HepG2 (cell line): ENCODE data around the gene MYO16. TPM values are rescaled to one million over a fixed set of nuclear protein-coding genes. Genes with fewer than 3 reads are reported as not detected.

Source experiments
- ATAC-seq: fragments of 200-7000 bp; cut with Tn5 transposase; 3 replicates; pipeline ENCODE4 v1.9.1; 2020; ENCODE audit warnings: mild to moderate bottlenecking, moderate library complexity
- BruUV-seq: library from RNA; stranded (reverse); fragments of 400-500 nt; replicated peaks from 2 replicates; lab custom pipeline; 2021; lab: Mats Ljungman, UMichigan
- CTCF ChIA-PET: fragments of 300-600 bp; formaldehyde crosslinking; extraction: SDS; loops from one replicate; lab custom pipeline; 2021; ENCODE audit warnings: low total read pairs, inconsistent platforms, low intra/inter-chr PET ratio; lab: Yijun Ruan, JAX
- POLR2A ChIA-PET: fragments of 350-600 bp; sonication (Branson Sonifier 250); formaldehyde crosslinking; loops from one replicate; lab custom pipeline; 2020; ENCODE audit warnings: antibody characterized with exemption, inconsistent platforms; lab: Yijun Ruan, JAX
- DNase-seq: peaks from one replicate; pipeline ENCODE4 v3.0.0-alpha.2; 2015; ENCODE audit warnings: low spot score
- FAIRE-seq: peaks from 3 replicates; lab custom pipeline; 2011; peaks lifted over from hg19 to GRCh38; lab: Jason Lieb, UNC
- H2AFZ ChIP-seq: one replicate; pipeline ENCODE4 v1.6.1; 2011; ENCODE audit warnings: low read length, inconsistent platforms
- H3K27ac ChIP-seq: fragments of 300-600 bp; 3 replicates; pipeline ENCODE4 v1.8.0; 2011; ENCODE audit warnings: mixed run types, mild to moderate bottlenecking, mixed read lengths, low read length, inconsistent platforms; ENCODE audit not compliant: insufficient read depth; ENCODE audit errors: extremely low read length
- H3K27me3 ChIP-seq, 2 experiments: fragments of 200-600 bp in 1 of 2; 2 replicates in 1 of 2; 3 replicates in 1 of 2; pipeline versions ENCODE4 v1.6.0 to v1.8.0; 2011; ENCODE audit warnings: low read length in 2 of 2, mild to moderate bottlenecking in 2 of 2, moderate library complexity in 2 of 2, inconsistent platforms in 1 of 2; ENCODE audit not compliant: insufficient read depth in 2 of 2, control insufficient read depth in 1 of 2
- H3K36me3 ChIP-seq, 2 experiments: fragments of 200-600 bp in 1 of 2; replicated peaks in 1 of 2; 2 replicates in 1 of 2; 3 replicates in 1 of 2; pipeline versions ENCODE4 v1.5.1 to v1.8.0; 2011; ENCODE audit warnings: low read length in 2 of 2, inconsistent platforms in 1 of 2; ENCODE audit not compliant: insufficient read depth in 2 of 2, control insufficient read depth in 1 of 2
- H3K4me1 ChIP-seq: 2 replicates; pipeline ENCODE4 v1.5.1; 2012; ENCODE audit warnings: low read length, inconsistent platforms; ENCODE audit not compliant: insufficient read depth
- H3K4me2 ChIP-seq: 2 replicates; pipeline ENCODE4 v1.6.0; 2011; ENCODE audit warnings: low read depth, low read length, inconsistent platforms
- H3K4me3 ChIP-seq, 3 experiments: fragments of 200-600 bp in 1 of 3; sonication (generic), shearing (Covaris generic) in 1 of 3; replicated peaks in 1 of 3; 2 replicates each; pipeline ENCODE4 v1.5.1; 2011 to 2016; ENCODE audit warnings: low read length in 3 of 3, inconsistent platforms in 2 of 3, low read depth in 2 of 3, mild to moderate bottlenecking in 2 of 3, control low read depth in 1 of 3, mixed read lengths in 1 of 3; ENCODE audit not compliant: insufficient read depth in 1 of 3
- H3K79me2 ChIP-seq: one replicate; pipeline ENCODE4 v1.6.1; 2011; ENCODE audit warnings: low read length, inconsistent platforms; ENCODE audit not compliant: insufficient read depth
- H3K9ac ChIP-seq: 2 replicates; pipeline ENCODE4 v1.6.0; 2011; ENCODE audit warnings: mild to moderate bottlenecking, low read depth, low read length, inconsistent platforms; ENCODE audit not compliant: insufficient read depth
- H3K9me3 ChIP-seq: 2 replicates; pipeline ENCODE4 v1.5.1; 2012; ENCODE audit warnings: mild to moderate bottlenecking, low read length
- H4K20me1 ChIP-seq: 2 replicates; pipeline ENCODE4 v1.6.0; 2011; ENCODE audit warnings: inconsistent platforms, mild to moderate bottlenecking, low read length, moderate library complexity; ENCODE audit not compliant: insufficient read depth
- GTF2F1 ChIP-seq: fragments of 150-350 bp; IDR thresholded peaks from 2 replicates; pipeline ENCODE4 v1.6.1; 2014; ENCODE audit warnings: low read length
- HCFC1 ChIP-seq: fragments of 150-350 bp; IDR thresholded peaks from 2 replicates; pipeline ENCODE4 v1.6.1; 2014; ENCODE audit warnings: low read depth, low read length
- MIER2 ChIP-seq: IDR thresholded peaks from 2 replicates; pipeline ENCODE4 v1.6.1; 2016; ENCODE audit warnings: missing biosample characterization, missing genetic modification reagents
- ZNF317 ChIP-seq: sonication (generic); formaldehyde crosslinking; IDR thresholded peaks from 2 replicates; pipeline ENCODE4 v1.5.0; 2020; ENCODE audit warnings: mild to moderate bottlenecking, missing genetic modification reagents
- WGBS: methylation state at CpG from one replicate; pipeline ENCODE4 v1.1.6; 2017; ENCODE audit warnings: low lambda C conversion rate; 5-methylcytosine and 5-hydroxymethylcytosine counted together
- in situ Hi-C: cut with HindIII; loops from 2 replicates; pipeline ENCODE4 v1.10.0; 2017; ENCODE audit warnings: low pct_unique_long_range_greater_than_20kb; ENCODE audit not compliant: extremely low pct_ligation_motif_present
- intact Hi-C: fragments of 100-400 bp; cut with micrococcal nuclease; formaldehyde crosslinking; loops from one replicate; pipeline ENCODE4 v1.10.0; 2022; ENCODE audit not compliant: unreplicated experiment
- polyA plus RNA-seq, 8 experiments: library from polyadenylated mRNA; depleted of rRNA in 3 of 8; stranded (reverse) in 7 of 8; unstranded in 1 of 8; fragments of >200 nt; fragmentation: Illumina TruSeq in 4 of 8; extraction: Trizol in 4 of 8; gene quantifications; 2 replicates each; pipeline versions ENCODE4 v1.2.1 to v1.2.3, GENCODE V29; 2011 to 2016; ENCODE audit warnings: low read depth in 4 of 8, missing spikeins in 1 of 8, mixed read lengths in 1 of 8; ENCODE audit not compliant: insufficient read depth in 1 of 8
- total RNA-seq, 5 experiments: library from RNA; depleted of rRNA; stranded (reverse); fragments of >200 nt; fragmentation: Illumina TruSeq; extraction: Trizol; gene quantifications; 2 replicates each; pipeline ENCODE4 v1.2.3, GENCODE V29; 2016; ENCODE audit warnings: low read depth in 1 of 5

MYO16 gene
- total and polyA plus RNA-seq, 2 of the 13 experiments (the other 11 are each of a cell fraction or from before 2014, with no cell fraction given): not detected

DNA sequence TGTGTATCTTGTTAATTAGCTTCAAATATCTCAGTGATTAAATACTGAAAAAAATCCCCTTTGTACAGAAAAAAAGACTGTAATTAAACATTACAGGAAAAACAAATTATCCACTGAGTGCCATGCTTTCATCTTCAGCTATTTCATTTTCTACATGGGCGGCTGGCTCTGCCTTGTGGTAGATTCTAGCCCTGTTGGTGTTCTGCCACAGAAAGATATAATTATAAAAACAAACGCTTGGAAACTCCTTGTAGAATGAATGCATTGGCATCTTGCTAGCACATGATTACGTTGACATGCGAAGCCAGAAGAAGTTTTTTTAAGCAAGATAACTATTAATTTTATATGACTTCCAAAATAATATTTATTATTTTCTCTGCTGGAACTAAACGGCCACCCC is 496.8 kb downstream of the MYO16 start:
- DNase-seq (no peak), ATAC-seq (no peak), FAIRE-seq (no peak)
- no peak overlapping the region for H3K4me3 ChIP-seq
- ChIA-PET POLR2A (no interaction called here), CTCF (no interaction called here)
- H3K9me3 ChIP-seq: no peaks in the 10 kb centered on the region
- H3K4me2 ChIP-seq: no peak overlapping the region
- no peaks in the 10 kb centered on the region for H3K27me3 ChIP-seq
- in situ Hi-C loops: no loop called here
- H3K9ac ChIP-seq: no peak overlapping the region
- no peaks in the 10 kb centered on the region for H3K4me1 ChIP-seq
- H3K79me2 ChIP-seq: no peaks in the 10 kb centered on the region
- no peak for TF ChIP-seq HCFC1
- no peaks in the 10 kb centered on the region for H4K20me1 ChIP-seq
- no peak overlapping the region for H2AFZ ChIP-seq
- BruUV-seq: no TSS peak
- H3K27ac ChIP-seq: no peak overlapping the region
- 32% methylated on average over 5 of the region's 5 CpGs for WGBS
- no peaks in the 10 kb centered on the region for H3K36me3 ChIP-seq
- intact Hi-C loops: no loop called here

DNA sequence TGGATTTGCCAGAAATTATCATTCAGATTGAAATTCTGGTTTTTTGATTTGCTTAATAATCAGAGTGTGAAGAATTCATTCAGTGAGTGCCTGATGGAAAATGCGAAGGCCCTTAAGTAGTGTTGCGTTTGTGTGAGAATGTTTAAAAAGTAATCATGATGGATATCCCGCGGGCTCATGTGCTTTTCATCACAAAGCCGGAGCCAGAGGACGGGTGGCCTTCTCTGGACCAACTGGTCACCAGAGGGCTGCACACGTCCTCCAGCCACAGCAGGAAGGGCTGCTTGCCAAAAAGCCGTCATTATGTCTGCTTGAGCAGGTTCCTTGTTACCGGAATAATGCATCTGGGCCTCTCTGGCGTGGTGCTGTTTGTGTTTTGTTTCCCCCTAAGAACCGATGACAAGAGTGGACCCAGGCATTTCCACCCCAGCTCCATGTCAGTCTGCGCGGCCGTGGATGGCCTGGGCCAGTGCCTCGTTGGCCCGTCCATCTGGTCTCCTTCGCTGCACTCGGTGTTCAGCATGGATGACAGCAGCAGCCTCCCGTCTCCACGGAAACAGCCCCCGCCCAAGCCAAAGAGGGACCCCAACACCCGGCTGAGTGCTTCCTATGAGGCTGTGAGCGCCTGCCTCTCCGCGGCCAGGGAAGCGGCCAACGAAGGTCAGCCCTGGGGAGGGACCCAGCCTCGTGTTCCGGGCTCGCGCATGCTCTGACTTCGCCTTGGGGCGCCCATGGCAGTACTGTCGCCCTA is 497.7 kb downstream of the MYO16 start:
- no peak overlapping the region for H3K4me3 ChIP-seq
- no peak overlapping the region for H3K27ac ChIP-seq
- WGBS: 61% methylated on average over 19 of the region's 34 CpGs
- no peak for TF ChIP-seq ZNF317
- TF ChIP-seq GTF2F1: no peak
- no peak for TF ChIP-seq MIER2 (CRISPR knock-in tag)
- TF ChIP-seq, all 625 proteins: peak for 0
- Histone ChIP-seq H3K4me2 (no peak overlapping the region), H3K79me2 (no peaks in the 10 kb centered on the region), H3K27me3 (no peaks in the 10 kb centered on the region), H2AFZ (no peak overlapping the region), H3K4me1 (no peaks in the 10 kb centered on the region), H3K36me3 (no peaks in the 10 kb centered on the region), H3K9me3 (no peaks in the 10 kb centered on the region), H4K20me1 (no peaks in the 10 kb centered on the region), H3K9ac (no peak overlapping the region)
- ATAC-seq (no peak), FAIRE-seq (no peak), DNase-seq (no peak)
- in situ Hi-C loops: no loop called here
- ChIA-PET POLR2A (no interaction called here), CTCF (no interaction called here)
- no TSS peak for BruUV-seq
- intact Hi-C loops: no loop called here
